ENCODE results near the gene IFIT3. TPM values are rescaled to one million over a fixed set of nuclear protein-coding genes. Genes with fewer than 3 reads are reported as not detected.
A peak's percentile ranks its signal among the peaks of the same experiment; 100 is the strongest.

The IFIT3 gene
- polyA plus RNA-seq, 1 of the 3 experiments (the other 2 are of a cell fraction), result 3.2 TPM

- TF ChIP-seq TAF1 (IDR thresholded peaks at IDR 0.05; ENCODE audit: borderline replicate concordance, low read depth, low read length) (no peak), MAX (IDR thresholded peaks at IDR 0.05; ENCODE audit: low read depth) (no peak), JUND (IDR thresholded peaks at IDR 0.05) (peak; percentile 30; the same call in 1 of the 2 replicates), NRF1 (IDR thresholded peaks at IDR 0.05; ENCODE audit: low read depth, low read length) (no peak), ELF1 (IDR thresholded peaks at IDR 0.05) (no peak), MXI1 (IDR thresholded peaks at IDR 0.05; ENCODE audit: low read depth, low read length) (no peak), FOXJ3 (CRISPR knock-in tag; IDR thresholded peaks at IDR 0.05) (no peak), SMC3 (IDR thresholded peaks at IDR 0.05; ENCODE audit: low read depth, low read length) (no peak), EZH2phosphoT487 (IDR thresholded peaks at IDR 0.05; ENCODE audit: borderline replicate concordance, low read depth) (no peak), GATA2 (CRISPR knock-in tag; IDR thresholded peaks at IDR 0.05) (no peak), CHD2 (IDR thresholded peaks at IDR 0.05; ENCODE audit: low read length, partially characterized antibody) (no peak), RXRA (IDR thresholded peaks at IDR 0.05; ENCODE audit: borderline replicate concordance, low read depth) (no peak), RAD21 (IDR thresholded peaks at IDR 0.05; ENCODE audit: low read length) (no peak), SIN3A (IDR thresholded peaks at IDR 0.05; ENCODE audit: borderline replicate concordance, low read depth, low read length) (no peak)
- TF ChIP-seq, protein P1, sequence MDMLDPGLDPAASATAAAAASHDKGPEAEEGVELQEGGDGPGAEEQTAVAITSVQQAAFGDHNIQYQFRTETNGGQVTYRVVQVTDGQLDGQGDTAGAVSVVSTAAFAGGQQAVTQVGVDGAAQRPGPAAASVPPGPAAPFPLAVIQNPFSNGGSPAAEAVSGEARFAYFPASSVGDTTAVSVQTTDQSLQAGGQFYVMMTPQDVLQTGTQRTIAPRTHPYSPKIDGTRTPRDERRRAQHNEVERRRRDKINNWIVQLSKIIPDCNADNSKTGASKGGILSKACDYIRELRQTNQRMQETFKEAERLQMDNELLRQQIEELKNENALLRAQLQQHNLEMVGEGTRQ (IDR thresholded peaks at IDR 0.05; ENCODE audit: borderline replicate concordance, low read depth, low read length), result no peak
- TF ChIP-seq, protein P2, sequence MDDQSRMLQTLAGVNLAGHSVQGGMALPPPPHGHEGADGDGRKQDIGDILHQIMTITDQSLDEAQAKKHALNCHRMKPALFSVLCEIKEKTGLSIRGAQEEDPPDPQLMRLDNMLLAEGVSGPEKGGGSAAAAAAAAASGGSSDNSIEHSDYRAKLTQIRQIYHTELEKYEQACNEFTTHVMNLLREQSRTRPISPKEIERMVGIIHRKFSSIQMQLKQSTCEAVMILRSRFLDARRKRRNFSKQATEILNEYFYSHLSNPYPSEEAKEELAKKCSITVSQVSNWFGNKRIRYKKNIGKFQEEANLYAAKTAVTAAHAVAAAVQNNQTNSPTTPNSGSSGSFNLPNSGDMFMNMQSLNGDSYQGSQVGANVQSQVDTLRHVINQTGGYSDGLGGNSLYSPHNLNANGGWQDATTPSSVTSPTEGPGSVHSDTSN (IDR thresholded peaks at IDR 0.05), result peak; percentile 25; the same call in 1 of the 2 replicates
- TF ChIP-seq, protein P3, sequence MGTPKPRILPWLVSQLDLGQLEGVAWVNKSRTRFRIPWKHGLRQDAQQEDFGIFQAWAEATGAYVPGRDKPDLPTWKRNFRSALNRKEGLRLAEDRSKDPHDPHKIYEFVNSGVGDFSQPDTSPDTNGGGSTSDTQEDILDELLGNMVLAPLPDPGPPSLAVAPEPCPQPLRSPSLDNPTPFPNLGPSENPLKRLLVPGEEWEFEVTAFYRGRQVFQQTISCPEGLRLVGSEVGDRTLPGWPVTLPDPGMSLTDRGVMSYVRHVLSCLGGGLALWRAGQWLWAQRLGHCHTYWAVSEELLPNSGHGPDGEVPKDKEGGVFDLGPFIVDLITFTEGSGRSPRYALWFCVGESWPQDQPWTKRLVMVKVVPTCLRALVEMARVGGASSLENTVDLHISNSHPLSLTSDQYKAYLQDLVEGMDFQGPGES (IDR thresholded peaks at IDR 0.05; ENCODE audit: low read depth, low read length), result no peak
These were observed 44.5 kb upstream of the IFIT3 start (continued) for GRCh38 chr10:89283025-89283935.

All from SK-N-SH (cell line).